HG02798 (cell line): Measurements from ENCODE around the gene NPAS4.
"Not testable (repeated sequence)": the region's sequence is repeated elsewhere in the genome, so short reads cannot be mapped to it uniquely, and the experiment has no call there.

ENCODE experiments used
- ATAC-seq: cut with Tn5 transposase; IDR thresholded peaks from one replicate; pipeline ENCODE4 v1.9.1; 2021; ENCODE audit warnings: mild to moderate bottlenecking; ENCODE audit not compliant: unreplicated experiment, poor library complexity

The NPAS4 gene

GRCh38 chr11:66420671-66421476 lies at the start of gene NPAS4:
Gene NPAS4 (plus strand): TSS chr11:66421035. CDS start chr11:66421180, 145 bp downstream.
- no peak for ATAC-seq

- ATAC-seq: peak; percentile 73
Observed at GRCh38 chr11:66371627-66372415, 49.0 kb upstream of the NPAS4 start, which contains the start of gene SLC29A2. Gene SLC29A2 (minus strand): TSS chr11:66371760. CDS start chr11:66371591, 169 bp downstream.

DNA sequence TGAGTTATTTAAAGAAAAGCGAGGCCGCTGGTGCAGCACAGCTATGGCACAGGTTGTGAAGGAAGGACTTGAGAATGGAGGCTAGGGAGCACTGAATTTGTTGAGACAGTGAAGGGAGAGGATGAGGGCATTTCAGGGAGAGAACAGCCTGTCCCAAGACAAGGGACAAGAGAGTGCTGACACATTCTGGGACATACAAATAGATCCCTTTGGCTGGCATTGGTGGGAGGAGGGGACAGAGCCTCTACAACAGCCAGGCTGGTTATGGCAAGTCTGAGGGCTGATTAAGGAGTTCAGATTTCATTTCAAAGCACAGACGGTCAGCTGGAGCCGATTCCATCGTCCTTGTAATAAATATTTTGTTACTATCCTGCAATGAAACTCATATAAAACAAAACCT lies 47.6 kb upstream of the NPAS4 start:
- ATAC-seq: no peak

DNA sequence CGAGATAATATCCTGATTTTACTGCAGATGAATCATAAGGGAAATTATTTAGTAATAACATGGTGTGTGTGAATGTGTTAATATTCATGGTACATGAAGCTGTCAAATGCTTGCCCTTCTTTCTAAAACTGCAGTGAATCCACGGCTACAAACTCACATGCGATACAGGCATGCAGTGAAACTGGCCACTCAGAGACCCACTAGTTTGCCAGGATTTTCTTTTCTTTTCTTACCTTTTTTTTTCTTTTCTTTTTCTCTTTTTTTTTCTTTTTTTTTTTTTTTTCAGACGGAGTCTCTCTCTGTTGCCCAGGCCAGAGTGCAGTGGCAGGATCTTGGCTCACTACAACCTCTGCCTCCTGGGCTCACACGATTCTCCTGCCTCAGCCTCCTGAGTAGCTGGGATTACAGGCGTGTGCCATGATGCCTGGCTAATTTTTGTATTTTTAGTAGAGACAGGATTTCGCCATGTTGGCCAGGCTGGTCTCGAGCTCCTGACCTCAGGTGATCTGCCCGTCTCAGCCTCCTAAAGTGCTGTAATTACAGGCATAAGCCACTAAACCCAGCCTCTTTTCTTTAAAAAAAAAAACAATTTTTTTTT lies 47.0 kb upstream of the NPAS4 start:
- not testable (repeated sequence) for ATAC-seq

DNA sequence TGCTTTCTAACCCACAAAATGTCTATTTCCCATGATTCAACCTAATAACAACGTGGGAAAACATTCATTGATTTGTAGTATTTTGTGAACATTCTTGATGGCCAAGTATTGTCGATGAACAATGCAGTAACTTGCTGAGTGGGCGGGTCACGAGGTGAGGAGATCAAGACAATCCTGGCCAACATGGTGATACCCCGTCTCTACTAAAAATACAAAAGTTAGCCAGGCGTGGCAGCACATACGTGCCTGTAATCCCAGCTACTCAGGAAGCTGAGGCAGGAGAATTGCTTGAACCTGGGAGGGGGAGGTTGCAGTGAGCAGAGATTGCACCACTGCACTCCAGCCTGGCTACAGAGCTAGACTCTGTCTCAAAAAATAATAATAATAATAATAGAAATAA lies 40.6 kb upstream of the NPAS4 start:
- not testable (repeated sequence) for ATAC-seq

GRCh38 chr11:66384316-66384715 lies 36.5 kb upstream of the NPAS4 start:
- ATAC-seq: not testable (repeated sequence)

GRCh38 chr11:66386171-66387069 lies 34.4 kb upstream of the NPAS4 start:
- ATAC-seq: no peak

- ATAC-seq: no peak
Observed at GRCh38 chr11:66388780-66389386, 32.0 kb upstream of the NPAS4 start.

GRCh38 chr11:66391322-66391721 lies 29.5 kb upstream of the NPAS4 start:
- ATAC-seq: no peak

DNA sequence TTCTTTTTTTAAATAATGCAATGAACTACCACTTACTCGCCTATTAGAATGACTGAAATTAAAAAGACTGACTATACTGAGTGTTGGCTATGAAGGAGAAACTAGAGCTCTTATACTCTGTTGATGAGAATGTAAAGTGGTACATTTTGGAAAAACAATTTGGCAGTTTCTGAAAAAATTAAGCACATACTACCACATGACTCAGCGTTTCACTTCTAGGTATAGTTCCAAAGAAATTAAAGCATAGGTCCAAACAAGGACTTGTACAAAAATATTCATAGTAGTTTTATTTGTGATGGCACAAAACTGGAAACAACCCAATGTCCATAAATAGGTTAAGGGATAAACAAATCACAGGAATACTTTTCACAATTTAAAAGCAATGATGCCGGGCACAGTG lies 26.9 kb upstream of the NPAS4 start:
- no peak for ATAC-seq

- no peak for ATAC-seq
Observed at GRCh38 chr11:66407651-66408050, 13.2 kb upstream of the NPAS4 start.

DNA sequence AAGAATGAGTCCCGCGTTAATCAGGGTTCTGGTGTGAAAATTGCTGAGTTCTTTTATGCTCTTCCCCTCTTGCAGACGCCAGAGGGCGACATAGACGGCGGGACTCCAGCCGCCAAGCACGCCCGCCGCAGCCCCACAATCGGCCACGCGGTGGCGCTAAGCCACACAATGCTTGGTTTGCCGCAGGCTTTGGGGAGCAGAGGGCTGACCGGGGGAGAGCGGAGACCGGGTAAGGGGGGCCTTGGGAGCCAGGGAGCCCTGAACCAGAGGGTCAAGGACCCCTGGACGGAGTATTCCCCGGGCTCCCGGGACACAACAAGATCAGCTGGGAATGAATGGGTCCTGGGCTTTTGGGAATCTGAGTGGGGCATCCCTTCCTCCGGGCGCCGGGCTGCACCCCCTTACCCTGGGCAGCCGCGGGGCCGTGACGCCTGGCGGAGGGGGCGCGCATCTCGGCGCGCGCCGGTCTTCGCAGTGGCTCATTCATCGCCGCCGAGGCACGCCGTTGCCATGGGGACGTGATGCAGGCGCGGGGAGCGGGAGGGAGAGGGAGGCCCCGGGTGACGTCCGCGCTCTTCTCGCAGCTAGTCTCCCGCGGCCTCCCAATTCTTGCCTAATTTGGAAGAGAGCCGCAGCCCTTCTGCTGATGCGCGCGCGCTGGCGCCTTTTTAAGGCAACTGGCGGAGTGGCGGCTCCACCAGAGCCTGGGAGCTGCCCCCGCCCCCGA lies 12.2 kb upstream of the NPAS4 start:
- peak; percentile 80 for ATAC-seq

DNA sequence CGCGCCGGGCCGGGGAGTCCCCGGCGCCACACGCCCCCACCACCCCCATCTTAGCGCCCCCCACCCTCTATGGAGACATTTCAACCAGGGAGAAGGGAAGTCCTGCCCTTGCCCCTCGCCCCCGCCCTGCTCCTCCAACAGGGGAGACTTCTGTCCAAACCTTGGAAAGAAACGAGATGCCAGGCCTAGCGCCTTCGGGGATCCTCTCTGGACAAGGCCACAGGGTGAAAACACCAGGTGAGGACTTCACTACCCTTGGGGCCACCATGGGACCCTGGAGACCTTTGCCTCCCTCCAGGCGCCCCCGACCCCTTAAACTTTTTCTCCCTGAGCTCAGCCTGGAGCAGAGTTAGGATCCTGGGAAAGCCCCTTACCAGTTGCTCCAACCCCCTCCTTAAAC lies 11.6 kb upstream of the NPAS4 start:
- no peak for ATAC-seq

- no peak for ATAC-seq
Observed at GRCh38 chr11:66410191-66410590, 10.6 kb upstream of the NPAS4 start.

- ATAC-seq: no peak
Observed at GRCh38 chr11:66411323-66411722, 9.5 kb upstream of the NPAS4 start.

DNA sequence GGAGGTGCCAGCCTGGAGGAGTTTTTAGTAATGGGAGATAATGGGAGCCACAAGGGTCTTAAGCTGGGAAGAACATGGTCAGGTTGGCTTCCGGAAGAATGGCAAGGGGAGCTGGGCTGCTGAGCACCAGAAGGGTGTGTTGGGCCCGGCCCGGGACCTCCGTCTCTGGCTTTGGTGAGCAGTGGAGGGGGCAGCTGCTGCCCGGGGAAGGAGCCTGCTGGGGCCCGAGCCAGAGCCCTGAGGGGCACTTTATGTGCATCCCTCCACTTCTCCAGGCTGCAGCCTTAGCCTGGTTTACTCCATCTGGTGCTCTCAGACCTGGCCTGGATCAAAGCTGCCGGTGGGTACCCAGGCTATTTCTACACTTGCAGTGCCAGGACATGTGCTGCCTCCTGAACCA lies 8.7 kb upstream of the NPAS4 start:
- ATAC-seq: no peak

GRCh38 chr11:66413167-66413566 lies 7.7 kb upstream of the NPAS4 start:
- ATAC-seq: no peak

GRCh38 chr11:66414120-66414934 lies 6.5 kb upstream of the NPAS4 start:
- no peak for ATAC-seq
